ENCODE data around the gene LRRC73.
A peak's percentile ranks its signal among the peaks of the same experiment; 100 is the strongest.
"Not testable (repeated sequence)": the region's sequence is repeated elsewhere in the genome, so short reads cannot be mapped to it uniquely, and the experiment has no call there.

Gene LRRC73
- 0 to 0.77 (median 0.44) reads per million in 3 donors for total RNA-seq

DNA sequence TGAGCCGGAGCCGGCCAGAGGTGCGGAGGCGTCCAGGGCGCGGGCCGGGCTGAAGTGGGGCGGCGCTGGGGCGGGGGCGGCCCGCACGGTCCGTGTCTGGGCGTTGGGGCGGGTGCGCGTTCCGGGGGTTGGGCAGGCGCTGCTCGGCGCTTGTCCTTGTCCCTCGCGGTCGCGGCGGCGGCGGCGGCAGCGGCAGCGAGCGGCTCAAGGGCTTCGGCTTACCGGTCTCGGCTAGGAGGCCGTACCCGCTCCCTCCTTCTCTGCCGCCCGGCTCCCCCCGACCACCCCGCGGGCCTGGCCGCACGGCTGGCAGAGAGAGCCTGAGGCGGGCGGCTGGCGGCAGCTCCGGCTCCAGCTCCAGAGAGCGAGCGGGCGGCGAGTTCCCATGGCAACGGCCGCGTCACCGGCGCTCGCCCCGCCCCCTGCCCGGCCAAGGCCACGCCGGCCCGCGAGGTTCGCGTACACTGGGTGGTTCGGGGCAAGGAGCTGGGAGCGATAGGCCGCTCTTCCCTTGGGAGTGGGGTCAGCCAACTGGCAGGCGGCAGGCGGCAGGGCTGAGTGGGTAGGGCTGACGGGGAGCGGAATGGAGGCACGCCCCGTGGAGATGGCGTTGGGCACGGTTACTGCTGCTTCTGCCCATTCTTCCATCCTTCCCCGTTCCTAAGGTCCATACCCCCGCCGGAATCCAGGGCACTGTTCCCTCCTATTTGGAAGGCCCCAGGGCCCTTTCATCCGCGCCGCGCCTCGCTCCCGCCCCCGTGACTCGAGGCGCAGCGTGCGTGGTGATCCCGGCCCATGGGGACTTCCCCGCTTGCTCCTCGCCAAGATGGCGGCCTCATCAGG lies at the start of gene LRRC73:
Gene LRRC73 (minus strand): TSS at position 363 of the 843 bp plus-strand sequence. CDS start 561 bp downstream, outside the sequence.
- H3K4me1 ChIP-seq (ENCODE audit: control insufficient read depth, insufficient read depth, low read length, poor library complexity, severe bottlenecking): peaks cover 13% of the 10 kb centered on the region
- peak within 1 kb of the TSS; percentile 52 for H3K27ac ChIP-seq (ENCODE audit: insufficient read depth, low read length, poor library complexity, severe bottlenecking)
- peaks cover 9% of the 10 kb centered on the region for H3K27me3 ChIP-seq (replicated peaks; ENCODE audit: control insufficient read depth, insufficient read depth, low read length, poor library complexity, severe bottlenecking)
- H3K9me3 ChIP-seq (ENCODE audit: control insufficient read depth, low read length): no peaks in the 10 kb centered on the region
- H3K4me3 ChIP-seq (ENCODE audit: insufficient read depth, low read depth, low read length, poor library complexity, severe bottlenecking): peak within 1 kb of the TSS; percentile 58
- peaks cover 31% of the 10 kb centered on the region for H3K36me3 ChIP-seq (ENCODE audit: control insufficient read depth, insufficient read depth, low read length)
- DNase-seq: peak; percentile 65 to 78 (median 72)

- H3K36me3 ChIP-seq (ENCODE audit: control insufficient read depth, insufficient read depth, low read length): peaks cover 72% of the 10 kb centered on the region
- H3K4me1 ChIP-seq (ENCODE audit: control insufficient read depth, insufficient read depth, low read length, poor library complexity, severe bottlenecking): no peaks in the 10 kb centered on the region
- DNase-seq: no peak
- H3K9me3 ChIP-seq (ENCODE audit: control insufficient read depth, low read length): no peaks in the 10 kb centered on the region
- no peak overlapping the region for H3K4me3 ChIP-seq (ENCODE audit: insufficient read depth, low read depth, low read length, poor library complexity, severe bottlenecking)
- H3K27ac ChIP-seq (ENCODE audit: insufficient read depth, low read length, poor library complexity, severe bottlenecking): no peak overlapping the region
- no peaks in the 10 kb centered on the region for H3K27me3 ChIP-seq (replicated peaks; ENCODE audit: control insufficient read depth, insufficient read depth, low read length, poor library complexity, severe bottlenecking)
Measured at GRCh38 chr6:43559328-43559727, 49.2 kb upstream of the LRRC73 start.

DNA sequence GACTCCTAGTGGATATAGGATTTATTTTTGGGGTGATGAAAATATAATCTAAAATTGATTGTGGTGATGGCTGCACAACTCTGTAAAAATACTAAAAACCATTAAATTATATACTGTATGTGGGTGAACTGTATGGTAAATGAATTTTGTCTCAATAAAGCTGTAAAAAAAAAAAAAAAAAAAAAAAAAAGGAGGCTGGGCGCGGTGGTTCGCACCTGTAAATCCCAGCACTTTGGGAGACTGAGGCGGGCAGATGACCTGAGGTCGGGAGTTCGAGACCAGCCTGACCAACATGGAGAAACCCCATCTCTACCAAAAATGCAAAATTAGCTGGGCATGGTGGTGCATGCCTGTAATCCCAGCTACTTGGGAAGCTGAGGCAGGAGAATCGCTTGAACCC lies 47.5 kb upstream of the LRRC73 start:
- not testable (repeated sequence) for H3K27me3 ChIP-seq (replicated peaks; ENCODE audit: control insufficient read depth, insufficient read depth, low read length, poor library complexity, severe bottlenecking); H3K4me1 ChIP-seq (ENCODE audit: control insufficient read depth, insufficient read depth, low read length, poor library complexity, severe bottlenecking); H3K4me3 ChIP-seq (ENCODE audit: insufficient read depth, low read depth, low read length, poor library complexity, severe bottlenecking); DNase-seq; H3K9me3 ChIP-seq (ENCODE audit: control insufficient read depth, low read length); H3K27ac ChIP-seq (ENCODE audit: insufficient read depth, low read length, poor library complexity, severe bottlenecking)
- peaks cover 68% of the 10 kb centered on the region for H3K36me3 ChIP-seq (ENCODE audit: control insufficient read depth, insufficient read depth, low read length)

DNA sequence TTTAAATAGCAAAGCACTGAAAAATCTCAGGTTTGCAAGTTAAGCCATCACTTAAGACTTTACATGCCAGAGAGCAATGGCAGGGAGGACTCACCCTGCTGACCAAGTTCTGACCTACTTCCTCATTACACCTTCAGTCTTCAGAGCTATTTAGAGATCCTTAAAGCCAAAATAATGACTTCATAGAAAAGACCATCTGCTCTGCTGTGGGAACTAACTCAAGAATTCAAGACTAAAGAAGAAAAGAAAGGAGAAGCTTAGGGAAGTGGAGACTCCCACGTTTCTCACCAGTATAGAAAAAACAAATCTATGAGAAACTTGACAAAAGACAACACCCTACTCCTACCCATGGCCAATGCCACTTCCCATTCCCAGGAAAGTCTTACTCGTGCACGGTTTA lies 37.1 kb upstream of the LRRC73 start:
- Histone ChIP-seq H3K9me3 (ENCODE audit: control insufficient read depth, low read length) (no peaks in the 10 kb centered on the region), H3K27ac (ENCODE audit: insufficient read depth, low read length, poor library complexity, severe bottlenecking) (no peak overlapping the region), H3K27me3 (replicated peaks; ENCODE audit: control insufficient read depth, insufficient read depth, low read length, poor library complexity, severe bottlenecking) (no peaks in the 10 kb centered on the region), H3K4me3 (ENCODE audit: insufficient read depth, low read depth, low read length, poor library complexity, severe bottlenecking) (no peak overlapping the region), H3K4me1 (ENCODE audit: control insufficient read depth, insufficient read depth, low read length, poor library complexity, severe bottlenecking) (no peaks in the 10 kb centered on the region), H3K36me3 (ENCODE audit: control insufficient read depth, insufficient read depth, low read length) (peaks cover 78% of the 10 kb centered on the region)
- no peak for DNase-seq

DNA sequence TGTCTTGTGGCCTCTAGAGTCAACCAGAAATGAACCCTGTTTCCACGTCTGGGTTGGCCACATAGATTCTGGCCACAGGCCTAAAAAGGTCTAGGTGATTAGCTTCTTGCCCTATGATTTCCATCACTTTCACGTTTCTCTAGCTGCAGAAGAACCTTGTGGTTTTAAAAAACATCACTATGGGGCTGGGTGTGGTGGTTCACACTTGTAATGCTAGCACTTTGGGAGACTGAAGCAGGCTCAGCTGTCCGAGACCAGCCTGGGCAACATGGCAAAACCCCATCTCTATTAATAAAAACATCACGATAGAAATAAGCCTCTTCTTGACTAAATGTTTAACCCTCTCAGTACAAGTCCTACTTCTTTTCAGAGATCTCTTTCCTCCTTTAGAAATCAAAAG lies 34.3 kb upstream of the LRRC73 start:
- Histone ChIP-seq H3K4me1 (ENCODE audit: control insufficient read depth, insufficient read depth, low read length, poor library complexity, severe bottlenecking) (no peaks in the 10 kb centered on the region), H3K27ac (ENCODE audit: insufficient read depth, low read length, poor library complexity, severe bottlenecking) (no peak overlapping the region), H3K4me3 (ENCODE audit: insufficient read depth, low read depth, low read length, poor library complexity, severe bottlenecking) (no peak overlapping the region), H3K27me3 (replicated peaks; ENCODE audit: control insufficient read depth, insufficient read depth, low read length, poor library complexity, severe bottlenecking) (no peaks in the 10 kb centered on the region), H3K36me3 (ENCODE audit: control insufficient read depth, insufficient read depth, low read length) (peaks cover 70% of the 10 kb centered on the region), H3K9me3 (ENCODE audit: control insufficient read depth, low read length) (no peaks in the 10 kb centered on the region)
- no peak for DNase-seq

DNA sequence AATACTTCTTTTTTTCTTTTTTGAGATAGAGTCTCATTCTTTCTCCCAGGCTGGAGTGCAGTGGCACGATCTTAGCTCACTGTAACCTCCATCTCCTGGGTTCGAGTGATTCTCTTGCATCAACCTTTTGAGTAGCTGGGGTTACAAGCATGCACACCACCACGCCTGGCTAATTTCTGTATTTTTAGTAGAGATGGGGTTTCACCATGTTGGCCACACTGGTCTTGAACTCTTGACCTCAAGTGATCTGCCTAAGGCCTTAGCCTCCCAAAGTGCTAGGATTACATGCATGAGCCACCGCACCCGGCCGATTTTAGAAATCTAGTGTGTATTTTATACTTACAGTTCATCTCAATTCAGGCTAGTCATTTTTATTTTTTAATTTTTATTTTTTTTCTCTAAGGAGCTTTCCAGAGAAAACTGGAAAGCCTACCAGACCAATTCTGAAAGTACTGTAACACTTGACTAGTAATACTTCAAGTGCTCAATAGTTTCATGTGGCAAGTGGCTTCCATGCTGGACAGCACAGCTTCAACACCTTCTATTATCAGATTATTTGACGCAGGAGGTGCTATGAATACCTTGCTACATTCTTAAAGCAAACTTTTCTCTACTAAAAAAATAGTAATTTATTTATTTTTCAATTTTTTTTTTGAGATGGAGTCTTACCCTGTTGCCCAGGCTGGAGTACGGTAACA lies 31.8 kb upstream of the LRRC73 start:
- no peak for DNase-seq
- no peaks in the 10 kb centered on the region for H3K9me3 ChIP-seq (ENCODE audit: control insufficient read depth, low read length)
- H3K4me3 ChIP-seq (ENCODE audit: insufficient read depth, low read depth, low read length, poor library complexity, severe bottlenecking): no peak overlapping the region
- H3K27ac ChIP-seq (ENCODE audit: insufficient read depth, low read length, poor library complexity, severe bottlenecking): no peak overlapping the region
- H3K27me3 ChIP-seq (replicated peaks; ENCODE audit: control insufficient read depth, insufficient read depth, low read length, poor library complexity, severe bottlenecking): no peaks in the 10 kb centered on the region
- H3K4me1 ChIP-seq (ENCODE audit: control insufficient read depth, insufficient read depth, low read length, poor library complexity, severe bottlenecking): no peaks in the 10 kb centered on the region
- peaks cover 55% of the 10 kb centered on the region for H3K36me3 ChIP-seq (ENCODE audit: control insufficient read depth, insufficient read depth, low read length)

- no peaks in the 10 kb centered on the region for H3K9me3 ChIP-seq (ENCODE audit: control insufficient read depth, low read length)
- peaks cover 43% of the 10 kb centered on the region for H3K36me3 ChIP-seq (ENCODE audit: control insufficient read depth, insufficient read depth, low read length)
- DNase-seq: no peak
- H3K27ac ChIP-seq (ENCODE audit: insufficient read depth, low read length, poor library complexity, severe bottlenecking): no peak overlapping the region
- H3K4me1 ChIP-seq (ENCODE audit: control insufficient read depth, insufficient read depth, low read length, poor library complexity, severe bottlenecking): no peaks in the 10 kb centered on the region
- H3K4me3 ChIP-seq (ENCODE audit: insufficient read depth, low read depth, low read length, poor library complexity, severe bottlenecking): no peak overlapping the region
- no peaks in the 10 kb centered on the region for H3K27me3 ChIP-seq (replicated peaks; ENCODE audit: control insufficient read depth, insufficient read depth, low read length, poor library complexity, severe bottlenecking)
Measured at GRCh38 chr6:43540507-43540906, 30.4 kb upstream of the LRRC73 start.

- H3K4me3 ChIP-seq (ENCODE audit: insufficient read depth, low read depth, low read length, poor library complexity, severe bottlenecking); DNase-seq; H3K4me1 ChIP-seq (ENCODE audit: control insufficient read depth, insufficient read depth, low read length, poor library complexity, severe bottlenecking); H3K27me3 ChIP-seq (replicated peaks; ENCODE audit: control insufficient read depth, insufficient read depth, low read length, poor library complexity, severe bottlenecking); H3K9me3 ChIP-seq (ENCODE audit: control insufficient read depth, low read length); H3K27ac ChIP-seq (ENCODE audit: insufficient read depth, low read length, poor library complexity, severe bottlenecking): not testable (repeated sequence)
- H3K36me3 ChIP-seq (ENCODE audit: control insufficient read depth, insufficient read depth, low read length): peaks cover 35% of the 10 kb centered on the region
Measured at GRCh38 chr6:43539409-43539808, 29.3 kb upstream of the LRRC73 start.

GRCh38 chr6:43538986-43539385 lies 28.8 kb upstream of the LRRC73 start:
- not testable (repeated sequence) for H3K9me3 ChIP-seq (ENCODE audit: control insufficient read depth, low read length); H3K4me1 ChIP-seq (ENCODE audit: control insufficient read depth, insufficient read depth, low read length, poor library complexity, severe bottlenecking); H3K27ac ChIP-seq (ENCODE audit: insufficient read depth, low read length, poor library complexity, severe bottlenecking); H3K4me3 ChIP-seq (ENCODE audit: insufficient read depth, low read depth, low read length, poor library complexity, severe bottlenecking); H3K27me3 ChIP-seq (replicated peaks; ENCODE audit: control insufficient read depth, insufficient read depth, low read length, poor library complexity, severe bottlenecking); DNase-seq
- H3K36me3 ChIP-seq (ENCODE audit: control insufficient read depth, insufficient read depth, low read length): peaks cover 33% of the 10 kb centered on the region

DNA sequence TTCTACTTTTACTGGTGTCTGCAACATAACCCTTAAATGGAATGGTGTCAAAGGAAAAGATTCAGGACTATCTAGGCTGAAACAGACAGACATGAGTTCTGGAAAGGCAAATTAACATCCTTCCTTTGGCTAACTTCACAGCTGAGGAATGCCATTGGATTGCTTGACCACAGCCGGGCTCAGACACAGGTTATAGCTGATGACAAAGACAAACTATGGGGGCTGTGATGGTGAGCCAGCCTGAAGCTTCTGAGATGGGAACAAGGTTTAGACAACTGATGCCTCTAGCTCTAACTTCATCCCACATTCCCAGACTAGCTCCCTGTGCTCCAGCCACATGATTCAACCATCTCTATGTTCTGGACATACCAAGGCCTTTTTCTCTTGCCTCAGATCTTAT lies 22.1 kb upstream of the LRRC73 start:
- no peak for DNase-seq
- Histone ChIP-seq H3K4me1 (ENCODE audit: control insufficient read depth, insufficient read depth, low read length, poor library complexity, severe bottlenecking) (no peaks in the 10 kb centered on the region), H3K36me3 (ENCODE audit: control insufficient read depth, insufficient read depth, low read length) (peaks cover 32% of the 10 kb centered on the region), H3K27ac (ENCODE audit: insufficient read depth, low read length, poor library complexity, severe bottlenecking) (no peak overlapping the region), H3K4me3 (ENCODE audit: insufficient read depth, low read depth, low read length, poor library complexity, severe bottlenecking) (no peak overlapping the region), H3K27me3 (replicated peaks; ENCODE audit: control insufficient read depth, insufficient read depth, low read length, poor library complexity, severe bottlenecking) (no peaks in the 10 kb centered on the region), H3K9me3 (ENCODE audit: control insufficient read depth, low read length) (no peaks in the 10 kb centered on the region)

Measured in effector memory CD4-positive, alpha-beta T cell (primary cell).